Naive thymus-derived CD4-positive, alpha-beta T cell (primary cell): ENCODE data around the gene CIB1. TPM values are rescaled to one million over a fixed set of nuclear protein-coding genes. Genes with fewer than 3 reads are reported as not detected.
A peak's percentile ranks its signal among the peaks of the same experiment; 100 is the strongest.

Source experiments
- ATAC-seq: fragments of 150-1000 bp; cut with Tn5 transposase; 2 replicates; pipeline ENCODE4 v1.10.0; 2021; ENCODE audit warnings: mild to moderate bottlenecking, moderate library complexity
- CTCF ChIA-PET: fragments of 350-600 bp; sonication (Branson Sonifier 250); formaldehyde crosslinking; loops from one replicate; lab custom pipeline; 2021; ENCODE audit warnings: antibody characterized with exemption; lab: Charles Lee
- POLR2A ChIA-PET: fragments of 350-600 bp; sonication (Branson Sonifier 250); formaldehyde crosslinking; loops from one replicate; lab custom pipeline; 2021; ENCODE audit warnings: antibody characterized with exemption, inconsistent platforms; lab: Charles Lee
- DNase-seq, 9 donors: peaks; one replicate each; pipeline versions ENCODE4 v3.0.0 to v3.0.0-alpha.2; 2020 to 2022; ENCODE audit warnings: mixed read lengths in 1 of 9
- H3K27ac ChIP-seq: one replicate; pipeline ENCODE4 v1.7.0; 2013; ENCODE audit warnings: mild to moderate bottlenecking, low read depth, low read length, moderate library complexity
- H3K27me3 ChIP-seq, 2 donors: one replicate each; pipeline ENCODE4 v1.7.0; 2013; ENCODE audit warnings: low read length in 2 of 2, mild to moderate bottlenecking in 2 of 2, moderate library complexity in 2 of 2; ENCODE audit not compliant: control insufficient read depth in 2 of 2, insufficient read depth in 2 of 2
- H3K36me3 ChIP-seq, 3 experiments: 1 replicate in 2 of 3; 2 replicates in 1 of 3; pipeline ENCODE4 v1.7.0; 2013; ENCODE audit warnings: low read length in 3 of 3, mild to moderate bottlenecking in 3 of 3, moderate library complexity in 1 of 3; ENCODE audit not compliant: insufficient read depth in 3 of 3, control insufficient read depth in 2 of 3
- H3K4me1 ChIP-seq, 2 donors: one replicate each; pipeline ENCODE4 v1.7.0; 2013; ENCODE audit warnings: low read length in 2 of 2, mild to moderate bottlenecking in 2 of 2, moderate library complexity in 1 of 2; ENCODE audit not compliant: control insufficient read depth in 2 of 2, insufficient read depth in 2 of 2
- H3K4me3 ChIP-seq: 2 replicates; pipeline ENCODE4 v1.7.0; 2013; ENCODE audit warnings: mild to moderate bottlenecking, low read length
- H3K9me3 ChIP-seq, 3 experiments: 1 replicate in 2 of 3; 2 replicates in 1 of 3; pipeline ENCODE4 v1.7.0; 2013; ENCODE audit warnings: low read length in 3 of 3; ENCODE audit not compliant: control insufficient read depth in 2 of 3
- H3K27ac Mint-ChIP-seq, 9 donors: one replicate each; pipeline ENCODE4 v1.8.0; 2020 to 2022; ENCODE audit warnings: mixed read lengths in 9 of 9, mild to moderate bottlenecking in 8 of 9, moderate library complexity in 5 of 9, inconsistent platforms in 2 of 9
- H3K27me3 Mint-ChIP-seq, 5 donors: one replicate each; pipeline ENCODE4 v1.8.0; 2021 to 2022; ENCODE audit warnings: mixed read lengths in 5 of 5, mild to moderate bottlenecking in 1 of 5
- H3K36me3 Mint-ChIP-seq, 5 donors: one replicate each; pipeline ENCODE4 v1.8.0; 2020 to 2022; ENCODE audit warnings: mixed read lengths in 5 of 5, mild to moderate bottlenecking in 3 of 5, inconsistent platforms in 1 of 5
- H3K4me1 Mint-ChIP-seq, 7 donors: one replicate each; pipeline ENCODE4 v1.8.0; 2020 to 2022; ENCODE audit warnings: mixed read lengths in 7 of 7, mild to moderate bottlenecking in 3 of 7, inconsistent platforms in 1 of 7
- H3K4me3 Mint-ChIP-seq, 10 donors: one replicate each; pipeline ENCODE4 v1.8.0; 2020 to 2022; ENCODE audit warnings: mild to moderate bottlenecking in 10 of 10, mixed read lengths in 10 of 10, moderate library complexity in 6 of 10, inconsistent platforms in 2 of 10
- H3K9me3 Mint-ChIP-seq, 11 donors: one replicate each; pipeline ENCODE4 v1.8.0; 2020 to 2022; ENCODE audit warnings: mixed read lengths in 11 of 11, mild to moderate bottlenecking in 4 of 11, inconsistent platforms in 1 of 11, moderate library complexity in 1 of 11
- intact Hi-C, 2 donors: fragments of 100-400 bp; cut with micrococcal nuclease; formaldehyde crosslinking; loops; one replicate each; pipeline ENCODE4 v1.15.1; 2023
- polyA plus RNA-seq, 2 donors: library from polyadenylated mRNA; unstranded; fragments of 300-500 nt; fragmentation: Illumina TruSeq; gene quantifications; one replicate each; pipeline ENCODE4 v1.2.3, GENCODE V29; 2021
- total RNA-seq, 6 experiments: library from RNA in 5 of 6; stranded (reverse) in 5 of 6; gene quantifications; 1 replicate in 5 of 6; 2 replicates in 1 of 6; pipeline ENCODE4 v1.2.3 and lab custom pipeline; 2021 to 2026

The CIB1 gene
- total and polyA plus RNA-seq, 7 experiments from 2014 or later: 76.8 to 229 (median 133) TPM

GRCh38 chr15:90207252-90207651 is 26.5 kb downstream of the CIB1 start:
- Mint-ChIP-seq H3K27ac (no peak overlapping the region), H3K36me3 (peaks cover 0 to 14% (median 8%) of the 10 kb centered on the region in 5 donors), H3K9me3 (no peaks in the 10 kb centered on the region), H3K4me3 (no peak overlapping the region), H3K27me3 (peaks cover 0 to 3% (median 0%) of the 10 kb centered on the region in 5 donors), H3K4me1 (peaks cover 21 to 45% (median 33%) of the 10 kb centered on the region in 7 donors)
- Histone ChIP-seq H3K4me1 (peaks cover 9 to 11% of the 10 kb centered on the region in 2 donors), H3K27ac (no peak overlapping the region), H3K4me3 (no peak overlapping the region), H3K36me3 (no peaks in the 10 kb centered on the region), H3K9me3 (no peaks in the 10 kb centered on the region), H3K27me3 (no peaks in the 10 kb centered on the region)
- DNase-seq (no peak), ATAC-seq (no peak)
- ChIA-PET POLR2A (no interaction called here), CTCF (no interaction called here)
- intact Hi-C loops: no loop called here

GRCh38 chr15:90205886-90206285 is 27.9 kb downstream of the CIB1 start:
- Mint-ChIP-seq H3K9me3 (no peaks in the 10 kb centered on the region), H3K27ac (peak overlapping the region in 1 of 9 donors; percentile 88), H3K4me3 (no peak overlapping the region), H3K27me3 (peaks cover 0 to 3% (median 0%) of the 10 kb centered on the region in 5 donors), H3K36me3 (peaks cover 0 to 14% (median 8%) of the 10 kb centered on the region in 5 donors), H3K4me1 (peaks cover 21 to 42% (median 30%) of the 10 kb centered on the region in 7 donors)
- intact Hi-C loops: loop anchor here in 1 of 2 donors (1.0 kb wide), 1 partner anchor 13 kb away; no protein-coding TSS in a partner anchor
- ChIA-PET CTCF (interaction anchor here (1.0 kb wide), 1 partner anchor 13 kb away, joined by 3 read pairs; no protein-coding TSS in a partner anchor), POLR2A (interaction anchor here (0.6 to 6.6 kb wide), 3 partner anchors 12 to 179 kb away, joined by 3 to 95 read pairs (median 6); partner anchors contain the start of genes CIB1 and GDPGP1)
- peak; percentile 35 for ATAC-seq
- Histone ChIP-seq H3K27ac (no peak overlapping the region), H3K36me3 (no peaks in the 10 kb centered on the region), H3K4me3 (no peak overlapping the region), H3K27me3 (no peaks in the 10 kb centered on the region), H3K9me3 (no peaks in the 10 kb centered on the region), H3K4me1 (peaks cover 11 to 17% of the 10 kb centered on the region in 2 donors)
- no peak for DNase-seq

- Mint-ChIP-seq H3K27me3 (peaks cover 0 to 3% (median 0%) of the 10 kb centered on the region in 5 donors), H3K27ac (no peak overlapping the region), H3K36me3 (peaks cover 0 to 9% (median 7%) of the 10 kb centered on the region in 5 donors), H3K9me3 (no peaks in the 10 kb centered on the region), H3K4me3 (no peak overlapping the region), H3K4me1 (peaks cover 21 to 38% (median 30%) of the 10 kb centered on the region in 7 donors)
- H3K9me3 ChIP-seq: no peaks in the 10 kb centered on the region
- ATAC-seq: no peak
- no peak overlapping the region for H3K27ac ChIP-seq
- no peaks in the 10 kb centered on the region for H3K27me3 ChIP-seq
- peaks cover 11 to 23% of the 10 kb centered on the region in 2 donors for H3K4me1 ChIP-seq
- no peak overlapping the region for H3K4me3 ChIP-seq
- ChIA-PET POLR2A (interaction anchor here (0.5 to 6.6 kb wide), 4 partner anchors 11 to 481 kb away, joined by 3 to 95 read pairs (median 4); partner anchors contain the start of genes CIB1 and GDPGP1), CTCF (interaction anchor here (1.0 kb wide), 1 partner anchor 14 kb away, joined by 3 read pairs; no protein-coding TSS in a partner anchor)
- no peak for DNase-seq
- no peaks in the 10 kb centered on the region for H3K36me3 ChIP-seq
- intact Hi-C loops: loop anchor here in 1 of 2 donors (1.0 kb wide), 1 partner anchor 14 kb away; no protein-coding TSS in a partner anchor
Observed at GRCh38 chr15:90205050-90205848, 28.5 kb downstream of the CIB1 start.

- H3K4me3 Mint-ChIP-seq: peak overlapping the region in 1 of 10 donors; percentile 69
- Histone ChIP-seq H3K9me3 (no peaks in the 10 kb centered on the region), H3K27ac (no peak overlapping the region), H3K4me1 (peaks cover 11 to 23% of the 10 kb centered on the region in 2 donors), H3K36me3 (no peaks in the 10 kb centered on the region), H3K4me3 (no peak overlapping the region), H3K27me3 (no peaks in the 10 kb centered on the region)
- no peak overlapping the region for H3K27ac Mint-ChIP-seq
- H3K27me3 Mint-ChIP-seq: peaks cover 0 to 3% (median 0%) of the 10 kb centered on the region in 5 donors
- H3K4me1 Mint-ChIP-seq: peaks cover 20 to 33% (median 26%) of the 10 kb centered on the region in 7 donors
- POLR2A ChIA-PET: interaction anchor here (0.7 to 6.6 kb wide), 4 partner anchors 11 to 27 kb away, joined by 3 to 95 read pairs (median 4); partner anchors contain the start of genes CIB1 and GDPGP1
- DNase-seq (no peak), ATAC-seq (no peak)
- CTCF ChIA-PET: interaction anchor here (0.7 kb wide), 1 partner anchor 15 kb away, joined by 3 read pairs; no protein-coding TSS in a partner anchor
- H3K9me3 Mint-ChIP-seq: no peaks in the 10 kb centered on the region
- H3K36me3 Mint-ChIP-seq: peaks cover 0 to 3% (median 0%) of the 10 kb centered on the region in 5 donors
- intact Hi-C loops: loop anchor here in 1 of 2 donors (5.0 kb wide), 1 partner anchor 102 kb away; the partner anchor contains the start of gene IDH2
Observed at GRCh38 chr15:90203922-90204321, 29.8 kb downstream of the CIB1 start.

- Histone ChIP-seq H3K36me3 (no peaks in the 10 kb centered on the region), H3K27ac (no peak overlapping the region), H3K9me3 (no peaks in the 10 kb centered on the region), H3K27me3 (no peaks in the 10 kb centered on the region), H3K4me1 (peaks cover 11 to 23% of the 10 kb centered on the region in 2 donors), H3K4me3 (no peak overlapping the region)
- H3K36me3 Mint-ChIP-seq: peaks cover 0 to 3% (median 0%) of the 10 kb centered on the region in 5 donors
- intact Hi-C loops: loop anchor here in 1 of 2 donors (5.0 kb wide), 1 partner anchor 101 kb away; the partner anchor contains the start of gene IDH2
- ChIA-PET POLR2A (interaction anchor here (1.0 to 6.6 kb wide), 4 partner anchors 12 to 27 kb away, joined by 3 to 95 read pairs (median 10); partner anchors contain the start of genes CIB1 and GDPGP1), CTCF (interaction anchor here (0.7 kb wide), 1 partner anchor 16 kb away, joined by 3 read pairs; no protein-coding TSS in a partner anchor)
- H3K4me1 Mint-ChIP-seq: peaks cover 21 to 32% (median 26%) of the 10 kb centered on the region in 7 donors
- H3K27ac Mint-ChIP-seq: no peak overlapping the region
- peaks cover 0 to under 1% (median 0%) of the 10 kb centered on the region in 11 donors for H3K9me3 Mint-ChIP-seq
- H3K27me3 Mint-ChIP-seq: peaks cover 0 to 3% (median 0%) of the 10 kb centered on the region in 5 donors
- no peak for ATAC-seq
- no peak for DNase-seq
- peak overlapping the region in 3 of 10 donors; percentile 25 to 92 (median 69) for H3K4me3 Mint-ChIP-seq
Observed at GRCh38 chr15:90203473-90203872, 30.3 kb downstream of the CIB1 start.

GRCh38 chr15:90202929-90203328 is 30.8 kb downstream of the CIB1 start:
- ATAC-seq (no peak), DNase-seq (no peak)
- H3K9me3 ChIP-seq: no peaks in the 10 kb centered on the region
- CTCF ChIA-PET: interaction anchor here (0.7 to 1.0 kb wide), 2 partner anchors 16 to 28 kb away, joined by 3 read pairs; no protein-coding TSS in a partner anchor
- H3K4me1 ChIP-seq: peaks cover 11 to 23% of the 10 kb centered on the region in 2 donors
- no peaks in the 10 kb centered on the region for H3K27me3 ChIP-seq
- peaks cover 0 to 3% (median 0%) of the 10 kb centered on the region in 5 donors for H3K36me3 Mint-ChIP-seq
- peak overlapping the region in 4 of 9 donors; percentile 70 to 88 (median 79) for H3K27ac Mint-ChIP-seq
- H3K9me3 Mint-ChIP-seq: peaks cover 0 to 2% (median 0%) of the 10 kb centered on the region in 11 donors
- POLR2A ChIA-PET: interaction anchor here (0.9 to 6.6 kb wide), 7 partner anchors 9 to 35 kb away, joined by 3 to 95 read pairs (median 4); partner anchors contain the start of genes CIB1 and GDPGP1
- no peak overlapping the region for H3K27ac ChIP-seq
- H3K27me3 Mint-ChIP-seq: peaks cover 0 to 3% (median 0%) of the 10 kb centered on the region in 5 donors
- no peak overlapping the region for H3K4me3 ChIP-seq
- H3K4me3 Mint-ChIP-seq: peak overlapping the region; percentile 82 to 96 (median 92)
- intact Hi-C loops: loop anchor here in 1 of 2 donors (5.0 kb wide), 1 partner anchor 101 kb away; the partner anchor contains the start of gene IDH2
- peaks cover 21 to 36% (median 26%) of the 10 kb centered on the region in 7 donors for H3K4me1 Mint-ChIP-seq
- H3K36me3 ChIP-seq: no peaks in the 10 kb centered on the region
